Activated naive CD4-positive, alpha-beta T cell treated with Interleukin-2 at 50 U/mL for 16 hours (primary cell): Measurements from ENCODE around the gene DAB1.
"Not testable (repeated sequence)": the region's sequence is repeated elsewhere in the genome, so short reads cannot be mapped to it uniquely, and the experiment has no call there.

ENCODE experiments used
- DNase-seq: peaks from one replicate; pipeline ENCODE4 v3.0.0-alpha.2; 2020

Gene DAB1

DNA sequence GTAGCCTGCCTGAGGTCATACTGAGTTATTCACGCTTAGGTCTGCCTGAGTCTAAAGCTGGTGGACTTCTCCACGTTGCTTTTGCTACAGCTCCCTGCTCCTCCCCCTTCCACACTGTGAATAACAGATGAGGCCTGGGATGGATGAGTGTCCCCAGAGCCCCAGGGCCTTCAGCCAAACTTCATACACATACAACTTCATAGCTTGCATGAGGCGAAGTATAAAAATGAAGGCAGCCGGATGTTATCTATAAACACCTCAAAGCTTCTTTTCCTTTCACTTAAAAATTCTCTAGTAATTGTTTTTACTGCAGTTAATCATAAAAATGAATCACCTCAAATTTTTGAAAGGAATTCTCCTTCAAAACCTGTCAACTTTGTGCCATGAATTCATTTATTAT, 70.2 kb downstream of the DAB1 start:
- no peak for DNase-seq

DNA sequence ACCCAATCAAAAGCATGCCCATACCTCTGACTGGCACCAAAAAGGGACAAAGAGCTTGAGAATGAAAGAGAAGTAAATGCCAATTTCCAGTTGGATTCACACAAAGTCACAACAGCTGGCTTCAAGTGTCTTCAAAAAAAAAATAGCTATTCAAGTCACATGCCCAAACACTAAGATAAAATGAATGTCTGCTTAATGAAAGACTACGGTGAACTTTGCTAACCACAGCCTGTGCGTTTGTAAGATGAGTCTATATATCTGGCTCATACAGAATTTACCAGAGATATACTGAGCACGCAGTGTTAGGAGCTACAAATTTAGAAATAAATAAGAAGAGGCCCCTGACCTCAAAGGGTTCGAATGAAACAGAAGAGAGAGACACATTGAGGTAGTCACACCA, 73.2 kb downstream of the DAB1 start:
- no peak for DNase-seq

DNA sequence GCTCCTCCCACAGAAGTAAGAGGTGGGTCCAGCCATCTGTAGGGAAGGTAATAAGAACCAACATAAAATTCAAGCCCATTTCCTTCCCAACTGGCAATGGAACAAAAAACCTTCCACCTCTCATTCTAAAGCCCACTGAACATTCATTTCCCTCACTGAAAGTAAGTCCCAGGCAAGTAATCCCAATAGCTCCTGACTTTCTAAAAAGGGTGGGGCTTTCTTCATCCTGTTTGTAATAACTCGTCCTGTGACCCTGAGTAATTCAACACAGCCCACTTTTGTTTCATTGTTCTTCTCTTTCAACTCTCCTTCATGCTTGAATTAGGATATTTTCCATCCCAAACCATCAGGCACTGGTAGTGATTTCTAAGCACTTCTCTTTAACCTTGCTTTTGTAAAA, 74.9 kb downstream of the DAB1 start:
- no peak for DNase-seq

DNA sequence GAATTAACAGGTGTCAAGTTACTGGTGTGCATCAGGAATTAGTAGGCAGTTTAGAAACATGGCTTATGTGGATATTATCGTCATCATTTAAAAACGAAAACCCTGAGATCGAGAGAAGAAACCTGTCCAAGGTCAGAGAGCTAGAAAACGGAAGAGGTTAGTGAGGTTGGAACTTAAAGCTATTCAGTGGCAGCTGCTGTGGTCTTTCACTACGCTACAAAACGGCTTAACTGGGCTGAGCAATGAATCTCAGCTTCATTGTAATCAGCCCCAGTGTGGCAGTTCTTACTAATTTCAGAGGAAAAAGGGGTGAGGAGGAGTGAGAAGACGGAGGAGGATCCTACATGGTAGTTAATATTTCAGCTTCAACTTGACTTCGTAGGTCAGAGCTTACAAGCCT, 77.9 kb downstream of the DAB1 start:
- no peak for DNase-seq

DNA sequence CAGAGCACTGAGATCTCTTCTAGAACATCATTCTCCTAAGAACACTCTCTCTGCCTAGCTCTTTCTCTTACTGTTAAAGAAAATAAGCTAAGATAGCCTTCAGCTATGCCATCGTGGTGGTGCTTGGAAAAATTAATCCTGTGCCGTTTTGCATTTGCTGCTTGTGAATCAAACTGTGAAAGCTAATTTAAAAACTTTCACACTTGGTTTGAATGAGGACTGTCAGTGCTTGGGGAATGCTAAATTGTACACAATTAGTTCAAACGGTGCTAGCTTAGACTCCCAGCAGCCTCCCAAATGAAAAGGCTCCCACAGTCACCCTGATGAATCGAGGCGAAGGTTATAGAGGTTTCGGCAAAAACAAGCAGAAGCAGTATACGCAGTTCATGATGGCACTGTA, 79.6 kb downstream of the DAB1 start:
- DNase-seq: no peak

DNA sequence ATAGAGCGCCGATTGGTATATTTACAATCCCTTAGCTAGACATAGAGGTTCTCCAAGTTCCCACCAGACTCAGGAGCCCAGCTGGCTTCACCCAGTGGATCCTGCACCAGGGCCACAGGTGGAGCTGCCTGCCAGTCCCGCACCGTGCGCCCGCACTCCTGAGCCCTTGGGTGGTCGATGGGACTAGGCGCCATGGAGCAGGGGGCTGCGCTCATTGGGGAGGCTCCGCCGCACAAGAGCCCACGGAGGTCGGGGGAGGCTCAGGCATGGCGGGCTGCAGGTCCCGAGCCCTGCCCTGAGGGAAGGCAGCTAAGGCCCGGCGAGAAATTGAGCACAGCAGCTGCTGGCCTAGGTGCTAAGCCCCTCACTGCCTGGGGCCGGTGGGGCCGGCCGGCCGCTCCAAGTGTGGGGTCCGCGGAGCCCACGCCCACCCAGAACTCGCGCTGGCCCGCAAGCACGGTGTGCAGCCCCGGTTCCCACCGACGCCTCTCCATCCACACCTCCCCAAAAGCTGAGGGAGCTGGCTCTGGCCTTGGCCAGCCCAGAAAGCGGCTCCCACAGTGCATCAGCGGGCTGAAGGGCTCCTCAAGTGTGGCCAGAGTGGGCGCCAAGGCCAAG, 80.5 kb downstream of the DAB1 start:
- DNase-seq: not testable (repeated sequence)

DNA sequence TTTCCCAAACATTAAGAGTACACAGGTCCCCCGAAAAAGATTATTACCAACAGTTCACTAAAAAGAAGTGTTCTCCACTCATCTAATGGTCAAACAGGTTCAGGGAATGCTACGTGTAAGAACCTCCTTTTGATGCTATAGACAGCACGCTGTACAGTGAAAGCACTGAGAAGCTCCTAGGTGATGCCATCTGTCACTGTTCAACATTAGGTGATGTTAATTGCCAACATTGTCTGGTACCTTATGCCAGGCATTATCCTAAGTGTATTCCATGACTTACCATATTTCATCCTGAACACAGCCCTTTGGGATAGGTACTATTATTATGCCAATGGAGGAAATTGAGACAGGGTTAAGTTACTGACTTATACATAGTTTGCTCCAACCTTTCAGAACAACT, 82.1 kb downstream of the DAB1 start:
- DNase-seq: no peak

DNA sequence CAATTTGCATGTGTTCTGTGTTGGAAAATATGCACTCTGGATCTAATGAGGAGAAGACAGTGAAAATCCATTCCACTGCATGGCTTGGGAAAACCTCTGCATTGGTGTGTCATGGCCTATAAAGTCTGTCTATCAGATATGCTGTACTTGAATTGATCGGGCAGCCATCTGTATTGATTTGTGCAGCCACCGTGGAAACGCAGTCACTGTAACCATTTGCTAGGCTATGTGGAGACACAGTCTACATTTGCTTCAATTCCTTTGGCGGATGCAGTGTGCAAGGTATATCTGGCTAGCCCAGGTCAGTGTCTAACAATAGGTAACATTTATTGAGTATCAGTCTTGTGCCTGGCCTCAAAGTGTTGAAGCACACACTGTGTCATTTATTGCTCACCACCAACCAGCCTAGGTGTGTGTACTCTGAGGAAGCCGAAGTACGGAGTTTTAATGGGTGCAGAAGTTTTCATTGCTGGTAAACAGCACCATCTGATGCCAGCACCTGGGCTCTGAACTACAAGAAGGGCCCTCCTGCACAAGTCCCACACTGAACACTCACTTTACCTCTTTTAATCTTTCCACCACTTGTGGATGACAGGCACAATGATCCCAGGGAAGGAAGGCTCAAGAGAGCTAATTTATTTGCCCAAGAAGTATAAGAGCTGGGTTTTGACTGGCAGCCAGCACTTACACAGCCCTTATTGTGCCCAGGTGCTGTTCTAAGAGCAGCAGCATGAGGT, 83.4 kb downstream of the DAB1 start:
- DNase-seq: no peak

DNA sequence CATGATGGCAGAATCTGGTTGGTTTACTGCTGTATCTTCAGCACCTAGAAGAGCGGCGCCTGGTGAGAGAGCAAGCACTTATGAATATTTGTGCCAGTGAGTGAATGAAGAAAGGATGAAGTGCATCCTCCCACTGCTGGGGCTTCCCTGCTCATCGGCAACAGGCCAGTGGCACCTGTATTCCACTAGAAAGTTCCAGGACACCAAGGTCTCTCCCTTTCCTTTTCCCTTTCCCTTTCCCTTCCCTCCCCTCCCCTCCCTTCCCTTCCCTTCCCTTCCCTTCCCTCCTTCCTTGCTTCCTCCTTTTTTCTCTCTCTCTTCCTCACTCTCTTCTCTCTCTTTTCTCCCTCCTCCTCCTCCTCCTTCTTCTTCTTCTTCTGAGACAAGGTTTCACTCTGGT, 86.2 kb downstream of the DAB1 start:
- no peak for DNase-seq

DNA sequence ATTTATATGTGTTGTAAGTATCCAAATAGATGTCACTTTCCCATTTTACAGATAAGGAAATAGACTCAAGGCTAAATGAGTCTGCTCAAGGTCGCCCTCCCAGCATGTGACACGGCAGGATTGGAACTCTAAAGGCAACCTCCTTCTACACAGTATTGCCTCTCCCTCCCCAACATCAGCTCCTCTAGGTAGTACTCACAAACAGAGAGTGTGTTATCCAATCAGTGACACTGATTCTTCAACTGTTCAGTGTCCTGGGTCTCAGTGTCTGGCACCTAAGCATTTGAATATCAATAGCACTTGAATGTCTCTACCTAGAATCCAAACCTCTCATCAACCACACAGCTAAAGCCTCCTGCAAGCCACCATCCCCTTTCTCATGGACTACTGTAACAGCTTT, 87.1 kb downstream of the DAB1 start:
- no peak for DNase-seq

DNA sequence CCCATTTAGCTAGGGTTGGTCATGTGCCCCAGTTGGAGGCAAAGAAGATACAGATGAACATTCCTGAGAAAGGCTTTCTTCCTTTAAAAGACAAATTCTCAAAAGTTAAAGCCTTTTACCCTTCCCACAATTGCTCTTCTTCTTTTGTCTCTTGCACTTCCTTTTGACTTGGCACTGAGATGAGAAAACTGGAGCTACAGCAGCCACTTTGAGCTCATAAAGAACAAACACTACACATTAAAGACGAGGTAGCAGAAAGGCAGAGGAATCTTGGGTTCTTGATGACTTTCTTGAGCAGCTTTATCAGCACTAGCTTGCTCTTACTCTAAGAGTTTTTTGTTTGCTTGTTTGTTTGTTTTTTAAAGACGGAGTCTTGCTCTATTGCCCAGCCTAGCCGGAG, 92.2 kb downstream of the DAB1 start:
- DNase-seq: no peak

DNA sequence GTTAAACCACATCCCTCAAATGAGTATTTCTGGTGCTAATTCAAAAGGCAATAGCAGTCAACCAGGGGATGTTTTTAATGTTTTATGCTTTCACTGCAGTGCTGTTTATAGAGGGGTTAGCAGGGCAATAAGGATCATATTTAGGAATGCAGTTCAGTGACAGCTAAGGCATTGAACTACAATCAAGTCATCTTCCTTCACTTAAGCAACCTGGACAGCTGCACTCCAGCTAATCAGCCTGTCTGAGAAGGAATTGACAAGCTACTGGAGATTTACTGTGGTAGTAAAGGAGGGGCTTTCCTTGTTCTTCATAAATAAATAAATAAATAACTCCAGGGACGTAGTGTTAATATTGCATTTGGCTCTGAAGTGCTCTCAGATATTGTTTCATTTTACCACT, 93.9 kb downstream of the DAB1 start:
- DNase-seq: no peak

DNA sequence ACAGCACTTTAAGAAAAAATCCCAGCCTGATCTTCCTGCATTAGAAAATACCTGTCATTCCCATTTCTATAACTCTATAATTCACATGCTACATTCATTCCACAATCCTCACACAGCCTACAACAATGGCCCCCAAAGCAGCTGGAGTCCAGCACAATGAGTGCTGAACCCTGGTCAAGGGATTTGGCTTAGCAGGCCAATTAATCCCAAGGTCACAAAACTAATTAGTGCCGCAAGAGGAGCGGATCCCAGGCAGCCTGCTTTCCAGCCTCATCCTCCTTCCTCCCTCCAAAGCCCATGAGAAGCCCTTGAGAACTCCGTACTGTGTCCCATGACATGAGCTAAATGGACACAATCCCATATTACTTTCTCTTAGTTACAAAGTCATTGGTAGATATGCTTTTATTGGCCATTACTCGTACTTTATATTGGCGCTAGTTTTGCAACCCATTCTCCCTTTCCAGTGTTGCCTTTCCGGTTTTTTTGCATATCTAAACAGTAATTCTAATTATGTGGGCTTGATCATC, 94.8 kb downstream of the DAB1 start:
- no peak for DNase-seq

DNA sequence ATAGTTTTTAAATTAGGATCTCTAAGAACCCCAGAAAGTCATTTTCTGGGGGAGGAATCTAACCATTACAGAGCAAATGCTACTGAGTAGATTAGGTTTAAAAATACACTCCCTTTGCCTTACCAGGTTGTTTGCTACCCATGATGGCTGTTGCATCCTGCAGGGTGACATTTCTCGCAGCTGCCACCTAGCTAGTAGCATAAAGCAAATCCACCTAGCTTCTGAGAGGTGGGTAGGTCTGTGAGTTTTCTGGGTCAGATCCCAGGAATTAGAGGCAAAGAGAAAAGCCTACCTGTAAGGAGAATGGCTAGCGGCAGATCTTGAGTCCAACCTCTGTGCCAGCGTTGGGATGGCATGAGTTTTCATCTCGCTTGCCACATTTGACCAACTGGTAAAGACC, 95.9 kb downstream of the DAB1 start:
- no peak for DNase-seq

DNA sequence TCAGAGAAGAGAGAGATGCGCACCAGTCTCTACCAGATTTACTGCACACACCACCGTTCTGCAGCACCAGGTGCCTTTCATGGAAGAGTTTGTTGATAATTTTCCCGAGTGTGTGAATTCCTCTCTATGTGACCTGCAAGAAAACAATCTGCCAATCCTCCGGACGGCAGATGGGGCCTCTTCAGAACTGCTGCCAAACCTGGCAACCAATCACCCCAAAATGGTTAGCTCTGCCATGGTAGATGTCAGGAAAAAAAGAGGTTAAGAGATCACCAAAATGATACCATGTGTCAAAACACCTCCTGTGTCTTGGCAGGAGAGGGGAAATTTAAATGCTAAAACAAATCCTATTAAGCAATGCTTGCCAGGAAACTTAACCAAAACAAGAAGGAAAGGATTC, 96.5 kb downstream of the DAB1 start:
- DNase-seq: no peak

DNA sequence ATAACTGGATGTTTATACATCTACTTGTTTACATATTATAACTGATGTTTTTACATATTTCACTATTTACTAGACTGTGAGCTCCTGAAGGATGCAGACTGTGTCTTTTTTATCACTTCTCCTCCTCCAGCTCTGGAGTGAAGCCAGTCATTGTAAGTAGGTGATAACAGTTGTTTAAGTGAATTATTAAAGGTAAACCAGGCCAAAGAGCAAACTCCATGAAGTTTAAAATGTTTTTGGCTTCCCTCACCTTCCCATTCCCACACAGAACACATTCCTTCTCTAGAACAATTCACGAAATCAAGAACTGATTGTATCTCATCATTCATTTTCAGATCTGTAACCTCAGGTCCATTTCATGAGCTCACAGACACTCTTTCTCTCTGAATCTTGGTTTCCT, 98.3 kb downstream of the DAB1 start:
- no peak for DNase-seq

DNA sequence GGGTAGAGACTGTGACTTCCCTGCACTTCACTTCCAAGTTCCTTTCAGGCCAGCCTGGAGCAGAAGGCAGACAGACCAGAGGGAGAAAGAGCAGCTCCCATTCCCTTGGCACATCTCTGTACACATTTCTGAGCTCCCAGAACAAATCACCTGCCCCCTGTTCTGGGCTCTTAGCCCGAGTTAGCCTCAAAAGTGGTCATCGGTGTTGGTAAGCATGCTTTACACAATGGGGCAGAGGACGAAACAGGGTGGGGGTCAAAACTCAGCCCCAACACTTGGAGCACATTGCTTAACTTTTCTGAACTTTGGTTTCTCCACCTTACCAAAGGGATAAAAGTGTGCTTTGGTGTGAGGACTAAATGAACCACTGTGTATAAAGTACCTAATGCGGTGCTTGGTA, 98.7 kb downstream of the DAB1 start:
- DNase-seq: no peak

DNA sequence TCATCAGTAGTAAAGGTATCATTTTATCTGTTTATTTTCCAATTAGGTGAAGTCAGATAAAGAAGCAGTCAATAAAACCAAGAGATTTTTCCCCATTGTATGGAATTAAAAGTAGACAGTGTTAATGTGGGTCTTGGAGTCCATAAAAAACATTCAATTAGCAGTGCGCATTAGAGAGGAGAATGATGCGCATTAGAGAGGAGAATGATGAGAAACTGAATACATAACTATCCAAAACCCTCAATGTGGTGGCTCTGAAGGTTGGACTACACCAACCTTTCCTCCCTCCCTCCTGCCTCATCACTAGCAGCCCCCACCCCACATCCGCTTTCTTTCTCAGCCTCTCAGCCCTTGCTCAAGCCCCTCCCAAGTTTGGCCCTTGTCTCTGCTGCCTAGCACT, 99.5 kb downstream of the DAB1 start:
- DNase-seq: no peak

DNA sequence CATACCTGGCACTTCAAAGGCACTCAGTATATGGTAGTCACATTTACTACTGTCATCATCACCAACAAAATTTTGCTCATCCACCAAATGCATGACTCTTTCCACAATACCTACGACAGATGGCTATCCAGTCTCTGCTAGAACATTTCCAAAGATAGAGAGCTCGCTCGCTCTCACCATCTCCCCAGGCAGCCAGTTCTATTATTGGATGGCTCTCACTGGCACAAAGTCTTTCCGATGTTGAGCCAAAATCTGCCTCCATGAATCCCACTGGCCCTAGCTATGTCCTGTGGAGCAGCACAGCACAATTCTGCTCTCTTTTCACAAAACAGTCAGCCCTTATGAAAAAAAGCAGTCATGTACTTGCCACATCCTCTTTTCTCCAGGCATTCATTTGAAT, 102.1 kb downstream of the DAB1 start:
- DNase-seq: no peak

DNA sequence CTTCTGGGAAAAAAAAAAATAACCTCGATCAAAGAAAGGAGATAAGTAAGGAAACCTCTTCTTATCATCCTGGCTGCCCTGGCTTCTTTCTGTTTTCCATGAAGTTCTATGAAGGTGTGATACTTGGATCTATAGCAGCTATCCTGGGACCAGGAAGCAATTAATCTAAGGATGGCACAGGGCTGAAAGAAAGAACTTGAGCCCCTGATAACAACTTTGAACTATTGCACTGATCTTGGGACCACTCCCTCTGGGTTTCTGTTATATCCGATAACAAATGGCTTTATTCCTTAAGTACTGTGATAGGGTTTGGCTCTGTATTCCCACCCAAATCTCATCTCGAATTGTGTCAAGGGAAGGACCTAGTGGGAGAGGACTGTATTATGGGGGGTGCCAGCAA, 104.1 kb downstream of the DAB1 start:
- no peak for DNase-seq

DNA sequence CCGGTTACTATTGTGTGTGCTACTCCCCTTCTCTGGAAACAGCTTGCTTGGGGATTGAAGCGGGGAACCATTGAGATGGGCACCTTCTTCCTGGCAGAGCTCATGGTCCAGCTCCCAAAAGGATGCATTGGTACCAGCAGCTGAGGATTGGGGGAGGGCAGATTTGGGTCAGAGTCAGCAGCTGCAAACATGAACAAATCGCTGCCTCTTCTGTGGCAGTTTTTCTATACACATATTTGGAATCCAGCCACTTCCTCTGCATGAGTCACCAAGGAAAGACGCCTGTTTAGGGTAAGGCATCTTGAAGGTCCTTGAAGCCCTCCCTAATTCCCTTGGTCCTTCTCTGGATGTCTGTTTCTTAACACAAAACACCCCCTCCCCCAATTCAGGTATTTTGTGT, 104.7 kb downstream of the DAB1 start:
- DNase-seq: no peak

DNA sequence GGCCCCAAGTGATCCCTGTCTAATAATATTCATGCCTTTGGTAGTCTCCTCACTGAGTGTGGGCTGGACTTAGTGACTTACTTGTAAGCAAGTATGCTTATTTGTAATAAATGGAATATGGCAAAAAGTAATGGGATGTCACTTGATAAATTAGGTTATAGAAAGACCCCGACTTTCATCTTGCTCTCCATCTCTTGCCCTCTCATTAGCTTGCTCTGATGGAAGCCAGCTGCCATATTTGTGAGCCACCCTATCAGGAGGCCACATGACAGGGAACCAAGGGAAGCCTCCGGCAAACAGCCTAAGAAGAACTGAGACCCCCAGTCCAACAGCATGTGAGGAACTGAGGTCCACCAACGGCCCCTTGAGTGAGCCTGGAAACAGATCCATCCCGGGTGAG, 107.0 kb downstream of the DAB1 start:
- DNase-seq: no peak

DNA sequence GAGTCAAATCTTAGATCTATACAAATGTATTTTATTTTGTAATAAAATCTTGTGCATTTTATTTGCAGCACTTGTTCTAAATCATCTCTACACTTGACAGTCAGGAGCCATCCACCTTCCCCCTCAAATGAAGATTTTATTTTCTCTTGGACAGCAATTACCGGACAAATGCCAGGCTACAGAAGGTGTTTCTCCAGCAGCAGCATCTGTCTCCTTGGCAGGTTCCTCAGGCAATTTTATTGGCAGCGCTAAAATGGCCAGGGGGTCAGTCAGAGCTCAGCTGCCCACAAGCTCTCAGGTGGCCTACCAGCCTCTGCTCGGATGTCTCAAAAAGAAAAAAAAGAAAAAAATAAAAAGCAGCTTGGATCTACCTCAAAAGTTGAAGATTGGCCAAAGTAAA, 107.6 kb downstream of the DAB1 start:
- DNase-seq: no peak

DNA sequence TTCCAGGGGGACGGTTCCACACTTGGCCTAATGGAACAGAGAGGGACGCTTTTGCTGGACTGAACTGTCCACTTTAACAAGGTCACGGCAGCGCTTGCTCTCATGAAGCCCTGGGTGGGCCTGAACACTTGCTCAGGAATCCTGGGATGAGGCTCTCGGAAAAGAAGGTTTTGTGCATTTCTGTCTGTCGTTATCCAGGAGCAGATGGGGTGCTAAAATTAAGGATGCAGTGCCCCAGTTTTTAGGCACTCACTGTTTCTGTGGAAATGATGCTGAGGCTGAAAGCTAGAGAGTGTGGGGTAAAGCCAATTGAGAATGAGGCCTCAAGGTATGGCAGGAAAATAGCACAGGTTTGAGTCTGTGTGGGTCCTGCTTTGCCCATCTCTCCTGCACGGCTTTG, 111.0 kb downstream of the DAB1 start:
- no peak for DNase-seq

DNA sequence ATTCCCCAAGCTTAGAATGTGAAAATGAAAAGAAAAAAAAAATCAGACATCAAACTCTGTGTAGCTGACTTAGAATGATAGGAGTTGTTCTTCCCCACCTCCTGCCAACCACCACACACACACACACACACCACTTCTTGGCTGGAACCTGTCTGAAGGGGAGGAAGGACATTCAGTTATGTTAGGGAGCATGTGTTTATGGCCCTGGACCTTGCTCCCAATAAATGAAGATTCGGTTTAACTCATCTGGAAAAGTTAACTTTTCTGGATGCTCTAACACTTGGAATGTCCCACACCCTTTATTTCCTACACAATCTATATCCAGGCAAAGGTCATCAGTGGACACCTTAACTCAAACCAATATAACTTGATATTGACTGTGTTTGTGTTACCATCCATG, 112.4 kb downstream of the DAB1 start:
- no peak for DNase-seq
